ENCODE results near the gene ZNF681.

The ZNF681 gene

GRCh38 chr19:23776507-23777205, 18.0 kb upstream of the ZNF681 start:
- no peak overlapping the region for H3K4me2 ChIP-seq (ENCODE audit: low read length, poor library complexity, severe bottlenecking)
- no peak overlapping the region for H3K9ac ChIP-seq (ENCODE audit: low read length)
- no peak for DNase-seq
- WGBS, result 93% methylated on average over 2 of the region's 2 CpGs
- H4K8ac ChIP-seq (ENCODE audit: low read length), result no peak overlapping the region
- H2BK120ac ChIP-seq (ENCODE audit: low read depth, low read length), result no peak overlapping the region
- no peak overlapping the region for H3K4ac ChIP-seq (ENCODE audit: low read depth in 1 of 2, low read length in 2 of 2)
- no peak overlapping the region for H2BK12ac ChIP-seq (ENCODE audit: low read length in 2 of 2)
- no peak overlapping the region for H2AFZ ChIP-seq (ENCODE audit: low read depth, low read length)
- no peak overlapping the region for H3K14ac ChIP-seq (ENCODE audit: low read length in 2 of 2)
- no peak overlapping the region for H3K4me3 ChIP-seq (ENCODE audit: insufficient read depth in 1 of 2, low read depth in 1 of 2, low read length in 2 of 2)
- H3K27ac ChIP-seq (ENCODE audit: low read length, poor library complexity, severe bottlenecking), result no peak overlapping the region
- H2BK15ac ChIP-seq (ENCODE audit: low read depth, poor library complexity, severe bottlenecking), result no peak overlapping the region
- H3K23ac ChIP-seq (ENCODE audit: low read length in 2 of 2), result no peak overlapping the region
- H3K9me3 ChIP-seq (ENCODE audit: control insufficient read depth, low read length), result peaks cover 24% of the 10 kb centered on the region
- no peak overlapping the region for H3K18ac ChIP-seq (ENCODE audit: low read depth in 1 of 2, low read length in 2 of 2)
- no peaks in the 10 kb centered on the region for H3K79me1 ChIP-seq (replicated peaks; ENCODE audit: low read length, poor library complexity, severe bottlenecking)
- H3K36me3 ChIP-seq (ENCODE audit: control insufficient read depth in 1 of 2, insufficient read depth in 2 of 2, low read depth in 1 of 2, low read length in 2 of 2), result peaks cover 0 to 2% of the 10 kb centered on the region in 2 experiments
- no peaks in the 10 kb centered on the region for H3K27me3 ChIP-seq (ENCODE audit: control insufficient read depth in 1 of 2, insufficient read depth in 1 of 2, low read length in 2 of 2)
- no peak overlapping the region for H2BK5ac ChIP-seq (ENCODE audit: low read depth, low read length, poor library complexity, severe bottlenecking)
- H3K4me1 ChIP-seq (ENCODE audit: control insufficient read depth, insufficient read depth, low read depth, low read length), result no peaks in the 10 kb centered on the region
- no peak overlapping the region for H4K91ac ChIP-seq (ENCODE audit: low read length)
- H2AK5ac ChIP-seq (ENCODE audit: low read length, severe bottlenecking), result no peak overlapping the region

DNA sequence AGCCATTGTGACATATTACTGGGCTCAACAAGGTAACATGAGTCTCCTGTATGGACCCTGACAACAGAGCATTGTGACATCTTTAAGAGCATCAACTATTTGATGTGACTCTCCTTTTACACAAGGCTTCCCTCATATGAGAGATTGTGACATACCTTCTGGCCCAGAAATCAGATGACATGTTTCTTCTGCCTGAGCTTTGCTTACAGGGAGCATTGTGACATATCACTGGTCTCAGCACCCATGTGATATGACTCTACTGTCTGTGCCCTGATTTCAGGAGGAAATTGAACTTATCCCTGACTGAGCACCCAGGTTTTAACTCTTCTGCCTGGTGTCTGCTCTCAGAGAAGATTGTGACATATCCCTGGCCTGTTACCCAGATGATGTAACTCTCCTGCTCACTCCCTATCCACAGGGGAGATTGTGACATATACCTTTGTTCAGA, 15.9 kb upstream of the ZNF681 start:
- H3K27me3 ChIP-seq (ENCODE audit: control insufficient read depth in 1 of 2, insufficient read depth in 1 of 2, low read length in 2 of 2), result no peaks in the 10 kb centered on the region

DNA sequence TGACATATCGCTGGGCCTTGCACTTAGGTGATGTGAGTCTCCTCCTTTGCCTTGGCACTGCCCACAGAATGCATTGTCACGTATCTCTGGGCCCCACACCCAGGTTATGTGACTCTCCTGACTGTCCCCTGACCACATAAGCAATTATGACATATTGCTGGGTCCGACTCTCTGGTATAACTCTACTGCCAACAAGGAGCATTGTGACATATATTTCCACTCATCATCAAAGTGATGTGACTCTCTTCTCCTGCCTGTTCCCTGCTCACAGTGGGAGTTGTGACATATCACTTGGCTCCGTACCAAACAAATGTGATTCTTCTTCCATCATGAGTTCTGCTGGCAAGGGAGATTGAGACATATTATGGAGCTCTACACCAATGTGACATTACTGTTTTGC, 15.4 kb upstream of the ZNF681 start:
- no peaks in the 10 kb centered on the region for H3K4me1 ChIP-seq (ENCODE audit: control insufficient read depth, insufficient read depth, low read depth, low read length)
- no peak overlapping the region for H3K23ac ChIP-seq (ENCODE audit: low read length in 2 of 2)
- no peak overlapping the region for H2AK5ac ChIP-seq (ENCODE audit: low read length, severe bottlenecking)
- no peak overlapping the region for H2BK5ac ChIP-seq (ENCODE audit: low read depth, low read length, poor library complexity, severe bottlenecking)
- no peaks in the 10 kb centered on the region for H3K27me3 ChIP-seq (ENCODE audit: control insufficient read depth in 1 of 2, insufficient read depth in 1 of 2, low read length in 2 of 2)
- no peak overlapping the region for H3K14ac ChIP-seq (ENCODE audit: low read length in 2 of 2)
- no peaks in the 10 kb centered on the region for H3K79me1 ChIP-seq (replicated peaks; ENCODE audit: low read length, poor library complexity, severe bottlenecking)
- H3K4me3 ChIP-seq (ENCODE audit: insufficient read depth in 1 of 2, low read depth in 1 of 2, low read length in 2 of 2), result no peak overlapping the region
- no peak overlapping the region for H2BK15ac ChIP-seq (ENCODE audit: low read depth, poor library complexity, severe bottlenecking)
- no peak overlapping the region for H2BK12ac ChIP-seq (ENCODE audit: low read length in 2 of 2)
- H3K4me2 ChIP-seq (ENCODE audit: low read length, poor library complexity, severe bottlenecking), result no peak overlapping the region
- no peak overlapping the region for H2AFZ ChIP-seq (ENCODE audit: low read depth, low read length)
- H3K27ac ChIP-seq (ENCODE audit: low read length, poor library complexity, severe bottlenecking), result no peak overlapping the region
- no peak for DNase-seq
- no peak overlapping the region for H4K91ac ChIP-seq (ENCODE audit: low read length)
- H3K36me3 ChIP-seq (ENCODE audit: control insufficient read depth in 1 of 2, insufficient read depth in 2 of 2, low read depth in 1 of 2, low read length in 2 of 2), result peaks cover 0 to 2% of the 10 kb centered on the region in 2 experiments
- peaks cover 21% of the 10 kb centered on the region for H3K9me3 ChIP-seq (ENCODE audit: control insufficient read depth, low read length)
- H4K8ac ChIP-seq (ENCODE audit: low read length), result no peak overlapping the region
- WGBS, result 54% methylated on average over 4 of the region's 4 CpGs
- H2BK120ac ChIP-seq (ENCODE audit: low read depth, low read length), result no peak overlapping the region
- H3K4ac ChIP-seq (ENCODE audit: low read depth in 1 of 2, low read length in 2 of 2), result no peak overlapping the region
- H3K9ac ChIP-seq (ENCODE audit: low read length), result no peak overlapping the region
- H3K18ac ChIP-seq (ENCODE audit: low read depth in 1 of 2, low read length in 2 of 2), result no peak overlapping the region

More for the DNA sequence above, 15.9 kb upstream of the ZNF681 start:
- no peak overlapping the region for H3K23ac ChIP-seq (ENCODE audit: low read length in 2 of 2)
- H2BK15ac ChIP-seq (ENCODE audit: low read depth, poor library complexity, severe bottlenecking), result no peak overlapping the region
- H3K4me2 ChIP-seq (ENCODE audit: low read length, poor library complexity, severe bottlenecking), result no peak overlapping the region
- H2BK12ac ChIP-seq (ENCODE audit: low read length in 2 of 2), result no peak overlapping the region
- H4K91ac ChIP-seq (ENCODE audit: low read length), result no peak overlapping the region
- no peak overlapping the region for H3K27ac ChIP-seq (ENCODE audit: low read length, poor library complexity, severe bottlenecking)
- no peak overlapping the region for H2BK5ac ChIP-seq (ENCODE audit: low read depth, low read length, poor library complexity, severe bottlenecking)
- H3K36me3 ChIP-seq (ENCODE audit: control insufficient read depth in 1 of 2, insufficient read depth in 2 of 2, low read depth in 1 of 2, low read length in 2 of 2), result peaks cover 0 to 2% of the 10 kb centered on the region in 2 experiments
- no peaks in the 10 kb centered on the region for H3K79me1 ChIP-seq (replicated peaks; ENCODE audit: low read length, poor library complexity, severe bottlenecking)
- H3K14ac ChIP-seq (ENCODE audit: low read length in 2 of 2), result no peak overlapping the region
- no peak overlapping the region for H3K4me3 ChIP-seq (ENCODE audit: insufficient read depth in 1 of 2, low read depth in 1 of 2, low read length in 2 of 2)
- H3K9ac ChIP-seq (ENCODE audit: low read length), result no peak overlapping the region
- H3K4me1 ChIP-seq (ENCODE audit: control insufficient read depth, insufficient read depth, low read depth, low read length), result no peaks in the 10 kb centered on the region
- peaks cover 25% of the 10 kb centered on the region for H3K9me3 ChIP-seq (ENCODE audit: control insufficient read depth, low read length)
- peak; percentile 34 for DNase-seq
- H2AK5ac ChIP-seq (ENCODE audit: low read length, severe bottlenecking), result no peak overlapping the region
- H2AFZ ChIP-seq (ENCODE audit: low read depth, low read length), result no peak overlapping the region
- no peak overlapping the region for H3K18ac ChIP-seq (ENCODE audit: low read depth in 1 of 2, low read length in 2 of 2)
- H4K8ac ChIP-seq (ENCODE audit: low read length), result no peak overlapping the region
- H2BK120ac ChIP-seq (ENCODE audit: low read depth, low read length), result no peak overlapping the region
- no peak overlapping the region for H3K4ac ChIP-seq (ENCODE audit: low read depth in 1 of 2, low read length in 2 of 2)

- H2BK15ac ChIP-seq (ENCODE audit: low read depth, poor library complexity, severe bottlenecking), result no peak overlapping the region
- H2AFZ ChIP-seq (ENCODE audit: low read depth, low read length), result no peak overlapping the region
- no peak overlapping the region for H2BK5ac ChIP-seq (ENCODE audit: low read depth, low read length, poor library complexity, severe bottlenecking)
- 67% methylated on average over 1 of the region's 2 CpGs for WGBS
- no peak overlapping the region for H4K8ac ChIP-seq (ENCODE audit: low read length)
- peaks cover 24% of the 10 kb centered on the region for H3K9me3 ChIP-seq (ENCODE audit: control insufficient read depth, low read length)
- no peak overlapping the region for H3K18ac ChIP-seq (ENCODE audit: low read depth in 1 of 2, low read length in 2 of 2)
- H3K4me3 ChIP-seq (ENCODE audit: insufficient read depth in 1 of 2, low read depth in 1 of 2, low read length in 2 of 2), result no peak overlapping the region
- no peaks in the 10 kb centered on the region for H3K27me3 ChIP-seq (ENCODE audit: control insufficient read depth in 1 of 2, insufficient read depth in 1 of 2, low read length in 2 of 2)
- no peak overlapping the region for H3K23ac ChIP-seq (ENCODE audit: low read length in 2 of 2)
- H3K4ac ChIP-seq (ENCODE audit: low read depth in 1 of 2, low read length in 2 of 2), result no peak overlapping the region
- H2BK12ac ChIP-seq (ENCODE audit: low read length in 2 of 2), result no peak overlapping the region
- no peaks in the 10 kb centered on the region for H3K4me1 ChIP-seq (ENCODE audit: control insufficient read depth, insufficient read depth, low read depth, low read length)
- H3K79me1 ChIP-seq (replicated peaks; ENCODE audit: low read length, poor library complexity, severe bottlenecking), result no peaks in the 10 kb centered on the region
- no peak for DNase-seq
- no peak overlapping the region for H2AK5ac ChIP-seq (ENCODE audit: low read length, severe bottlenecking)
- H3K36me3 ChIP-seq (ENCODE audit: control insufficient read depth in 1 of 2, insufficient read depth in 2 of 2, low read depth in 1 of 2, low read length in 2 of 2), result peaks cover 0 to 2% of the 10 kb centered on the region in 2 experiments
- no peak overlapping the region for H4K91ac ChIP-seq (ENCODE audit: low read length)
- H3K9ac ChIP-seq (ENCODE audit: low read length), result no peak overlapping the region
- H3K14ac ChIP-seq (ENCODE audit: low read length in 2 of 2), result no peak overlapping the region
- H2BK120ac ChIP-seq (ENCODE audit: low read depth, low read length), result no peak overlapping the region
- H3K4me2 ChIP-seq (ENCODE audit: low read length, poor library complexity, severe bottlenecking), result no peak overlapping the region
- H3K27ac ChIP-seq (ENCODE audit: low read length, poor library complexity, severe bottlenecking), result no peak overlapping the region
Measured at GRCh38 chr19:23772675-23773063, 14.0 kb upstream of the ZNF681 start.

Data from mesenchymal stem cell (in vitro differentiated cells and primary cell).